Heart right ventricle (tissue), 16 donors: ENCODE data around the gene KCNC2. TPM values are rescaled to one million over a fixed set of nuclear protein-coding genes. Genes with fewer than 3 reads are reported as not detected.

ENCODE experiments used
- ATAC-seq, 8 donors: fragments of 200-7000 bp; cut with Tn5 transposase; one replicate each; pipeline ENCODE4 v1.9.1; 2020; ENCODE audit warnings: mild to moderate bottlenecking in 8 of 8, moderate library complexity in 8 of 8, moderate number of reproducible peaks in 1 of 8
- DNase-seq, 2 donors: peaks; one replicate each; pipeline ENCODE4 v3.0.0-alpha.2; 2020
- H3K27ac ChIP-seq, 10 donors: fragments of 200-600 bp; sonication (generic) in 2 of 10; one replicate each; pipeline versions ENCODE4 v1.5.0 to v1.8.0; 2020 to 2022; ENCODE audit warnings: mild to moderate bottlenecking in 3 of 10
- H3K27me3 ChIP-seq, 7 donors: fragments of 200-600 bp; one replicate each; pipeline ENCODE4 v1.8.0; 2021 to 2022; ENCODE audit warnings: mild to moderate bottlenecking in 2 of 7
- H3K36me3 ChIP-seq, 9 donors: fragments of 200-600 bp; sonication (generic) in 1 of 9; one replicate each; pipeline versions ENCODE4 v1.5.0 to v1.8.0; 2020 to 2022; ENCODE audit warnings: mild to moderate bottlenecking in 2 of 9
- H3K4me1 ChIP-seq, 9 donors: fragments of 200-600 bp; sonication (generic) in 1 of 9; one replicate each; pipeline versions ENCODE4 v1.5.0 to v1.8.0; 2020 to 2022; ENCODE audit warnings: mild to moderate bottlenecking in 4 of 9
- H3K4me3 ChIP-seq, 10 donors: fragments of 200-600 bp; sonication (generic) in 2 of 10; one replicate each; pipeline versions ENCODE4 v1.5.0 to v1.8.0; 2020 to 2022; ENCODE audit warnings: mild to moderate bottlenecking in 7 of 10, moderate library complexity in 2 of 10
- H3K9me3 ChIP-seq, 11 donors: fragments of 200-600 bp in 10 of 11; sonication (generic) in 2 of 11; one replicate each; pipeline versions ENCODE4 v1.5.0 to v1.8.0; 2013 to 2022; ENCODE audit warnings: mild to moderate bottlenecking in 2 of 11, control low read depth in 1 of 11, moderate library complexity in 1 of 11
- CTCF ChIP-seq, 9 donors: fragments of 200-600 bp; sonication (generic) in 2 of 9; IDR thresholded peaks; one replicate each; pipeline versions ENCODE4 v1.5.0 to v1.8.0; 2021 to 2022; ENCODE audit warnings: antibody characterized with exemption in 9 of 9, mild to moderate bottlenecking in 5 of 9, moderate library complexity in 1 of 9
- WGBS, 2 donors: extraction: QIAGEN DNeasy Blood & Tissue Kit; methylation state at CpG; one replicate each; pipeline ENCODE4 v1.1.7; 2013; ENCODE audit warnings: inconsistent platforms in 1 of 2; 5-methylcytosine and 5-hydroxymethylcytosine counted together
- intact Hi-C, 10 donors: fragments of 100-400 bp; cut with DNase I; formaldehyde crosslinking; loops; one replicate each; pipeline versions ENCODE4 v1.11.1 to v1.14.2; 2022
- polyA plus RNA-seq, 2 donors: library from polyadenylated mRNA; stranded (reverse); fragments of 200-250 nt; gene quantifications; one replicate each; pipeline ENCODE4 v1.2.3, GENCODE V29; 2013
- total RNA-seq, 10 donors: library from RNA; stranded (reverse); fragmentation: NEBNext Ultra II Directional in 3 of 10; extraction: Animal tissue kit (Norgen Biotek cat#: 25700) in 3 of 10; gene quantifications; one replicate each; pipeline versions ENCODE4 v1.2.1 to v1.2.4, GENCODE V29; 2021 to 2023
- donor health status: Arrhythmogenic right ventricular cardiomyopathy.
- donor health status: ischemic (EF 13 %, LVEDD 7.1; RV severe dilation, severe dysfunction).
- donor health status: healthy with polysubstance abuse.
- donor health status: DM: no; HTN: yes; CAD: no.
- donor health status: DM: no; HTN: no; CAD: no.
- donor health status: ischemic (EF 25% LVEDD 6.9; RV normal size, moderate dysfunction).
- donor health status: ischemic (EF 25% LVEDD 5.7; RV mildly dilated, moderate dysfunction).
- donor health status: healthy.
- donor health status: DM: yes; HTN: yes; CAD: no.
- donor health status: Ischemic cardiomyopathy.
- donor health status: ischemic (EF 35%, LVEDD 5.7; RV mildly dilated, moderate dysfunction).
- donor health status: nonischemic (EF 11% LVEDD 7.7; RV severe dilation, severe dysfunction).
- donor health status: DM: yes; HTN: yes; CAD: no.
- donor health status: PGD.
- donor health status: ischemic (EF 29% LVEDD 5.4; RV normal size, mild dysfunction).
- donor health status: nonischemic (EF 23%, LVEDD 6.1; RV moderate dilation, normal function).

Gene KCNC2
- total and polyA plus RNA-seq, 12 donors, result not detected

DNA sequence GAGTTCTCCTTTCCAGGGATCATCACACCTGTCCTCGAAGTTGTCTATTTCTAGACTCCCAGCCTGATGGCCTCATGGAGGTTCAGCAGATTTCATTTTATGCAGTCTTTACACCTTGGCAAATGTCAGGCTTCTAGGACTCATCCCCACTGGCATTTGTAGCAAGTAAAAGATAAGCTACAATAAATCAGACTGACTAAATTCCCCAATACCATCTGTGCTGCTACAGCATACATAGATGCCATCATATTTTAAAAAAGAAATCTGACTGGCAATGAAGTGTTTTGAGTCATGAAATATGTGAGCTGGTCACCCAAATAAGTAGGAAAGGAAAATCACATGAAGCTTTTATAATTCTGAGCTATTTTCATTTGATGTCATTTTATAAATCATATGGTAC is 55.3 kb downstream of the KCNC2 start:
- no peak for TF ChIP-seq CTCF (IDR thresholded peaks at IDR 0.05)

DNA sequence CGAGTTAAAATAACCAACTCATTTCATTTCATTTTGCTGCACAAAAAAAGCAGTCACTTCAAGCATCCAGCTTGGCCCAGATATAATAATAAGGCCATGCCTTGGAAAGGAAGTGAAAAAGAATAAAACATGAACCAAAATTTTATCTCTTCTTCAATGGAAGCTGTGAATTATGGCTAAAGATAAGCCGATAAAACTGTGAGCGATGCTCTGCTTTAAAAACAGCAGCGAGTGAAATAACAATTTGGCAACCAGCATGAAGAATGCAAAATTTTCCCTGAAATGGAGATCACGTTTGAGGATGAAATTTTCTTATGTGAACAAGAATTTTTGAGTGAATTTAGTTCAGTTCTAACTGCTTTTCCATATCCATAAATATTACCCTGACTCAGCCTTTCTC is 70.4 kb downstream of the KCNC2 start:
- H3K27me3 ChIP-seq, result no peaks in the 10 kb centered on the region
- 77 to 79% methylated on average over 5 of the region's 5 CpGs for WGBS, 2 donors
- ATAC-seq, result no peak
- intact Hi-C loops, result no loop called here
- H3K9me3 ChIP-seq, result no peaks in the 10 kb centered on the region
- no peaks in the 10 kb centered on the region for H3K36me3 ChIP-seq
- no peak overlapping the region for H3K27ac ChIP-seq
- H3K4me3 ChIP-seq, result no peak overlapping the region
- no peak for TF ChIP-seq CTCF (IDR thresholded peaks at IDR 0.05)
- no peaks in the 10 kb centered on the region for H3K4me1 ChIP-seq
- no peak for DNase-seq

More for the DNA sequence above, 55.3 kb downstream of the KCNC2 start:
- Histone ChIP-seq H3K9me3 (no peaks in the 10 kb centered on the region), H3K36me3 (no peaks in the 10 kb centered on the region), H3K4me1 (no peaks in the 10 kb centered on the region), H3K27me3 (no peaks in the 10 kb centered on the region), H3K27ac (no peak overlapping the region), H3K4me3 (no peak overlapping the region)
- intact Hi-C loops, result no loop called here
- ATAC-seq (no peak), DNase-seq (no peak)
- 60 to 66% methylated on average over 1 of the region's 1 CpG for WGBS, 2 donors

DNA sequence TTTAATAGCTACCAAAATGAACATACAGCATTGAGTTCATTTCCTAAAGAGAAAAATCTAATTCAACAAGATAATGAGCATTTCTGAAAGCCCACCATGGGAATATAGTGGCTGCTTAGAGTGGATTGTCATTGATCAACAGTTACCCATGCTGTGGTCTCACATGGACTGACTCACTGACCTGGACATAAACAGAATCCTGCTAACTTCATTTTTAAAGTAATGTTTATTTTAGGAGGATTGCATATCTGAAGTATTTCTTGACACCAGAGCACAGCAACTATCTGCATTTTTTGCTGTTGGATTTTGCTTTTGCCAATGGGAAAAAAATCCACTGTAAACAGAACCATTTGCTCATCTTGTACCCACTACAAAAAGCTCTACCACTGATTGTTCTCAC is 71.7 kb downstream of the KCNC2 start:
- H3K4me1 ChIP-seq, result no peaks in the 10 kb centered on the region
- H3K27ac ChIP-seq, result no peak overlapping the region
- H3K27me3 ChIP-seq, result no peaks in the 10 kb centered on the region
- DNase-seq (no peak), ATAC-seq (no peak)
- H3K36me3 ChIP-seq, result no peaks in the 10 kb centered on the region
- TF ChIP-seq CTCF (IDR thresholded peaks at IDR 0.05), result no peak
- H3K4me3 ChIP-seq, result no peak overlapping the region
- no peaks in the 10 kb centered on the region for H3K9me3 ChIP-seq
- intact Hi-C loops, result no loop called here

GRCh38 chr12:75135026-75135425 is 74.6 kb downstream of the KCNC2 start:
- Histone ChIP-seq H3K36me3 (no peaks in the 10 kb centered on the region), H3K27me3 (no peaks in the 10 kb centered on the region), H3K4me3 (no peak overlapping the region), H3K27ac (no peak overlapping the region), H3K4me1 (no peaks in the 10 kb centered on the region), H3K9me3 (no peaks in the 10 kb centered on the region)
- TF ChIP-seq CTCF (IDR thresholded peaks at IDR 0.05), result no peak
- intact Hi-C loops, result no loop called here
- no peak for DNase-seq
- no peak for ATAC-seq
- WGBS, 2 donors, result 40 to 45% methylated on average over 1 of the region's 1 CpG

DNA sequence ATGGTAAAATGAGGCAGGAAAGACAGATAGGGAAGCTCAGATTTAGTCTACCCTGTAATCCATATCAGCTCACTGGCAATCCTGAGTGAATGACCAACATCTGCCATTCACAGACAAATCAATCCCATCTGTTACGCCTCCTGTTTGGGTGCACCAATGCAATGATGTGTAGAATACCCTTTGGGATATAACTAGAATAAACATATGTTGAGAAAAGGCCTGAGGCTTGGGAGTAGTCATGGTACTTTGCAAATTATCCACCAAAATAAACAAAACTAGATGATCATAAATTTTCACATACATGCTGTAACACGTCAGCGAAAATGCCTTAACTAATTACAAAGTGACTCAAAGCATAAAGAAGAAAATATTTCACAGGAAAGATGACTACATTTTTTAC is 78.8 kb downstream of the KCNC2 start:
- Histone ChIP-seq H3K4me3 (no peak overlapping the region), H3K4me1 (no peaks in the 10 kb centered on the region), H3K36me3 (no peaks in the 10 kb centered on the region), H3K27me3 (no peaks in the 10 kb centered on the region), H3K9me3 (no peaks in the 10 kb centered on the region), H3K27ac (no peak overlapping the region)
- WGBS, 2 donors, result 86 to 88% methylated on average over 3 of the region's 3 CpGs
- DNase-seq (no peak), ATAC-seq (no peak)
- intact Hi-C loops, result no loop called here
- TF ChIP-seq CTCF (IDR thresholded peaks at IDR 0.05), result no peak
